SH-SY5Y (cell line): Measurements from ENCODE around the gene ICAM2.

Source experiments
- GATA2 ChIP-seq: IDR thresholded peaks from 2 replicates; pipeline ENCODE4 v1.6.1; 2011; ENCODE audit warnings: mild to moderate bottlenecking, low read depth, low read length
- GATA3 ChIP-seq: IDR thresholded peaks from 2 replicates; pipeline ENCODE4 v1.6.1; 2011; ENCODE audit warnings: low read depth, mild to moderate bottlenecking, low read length, moderate library complexity

DNA sequence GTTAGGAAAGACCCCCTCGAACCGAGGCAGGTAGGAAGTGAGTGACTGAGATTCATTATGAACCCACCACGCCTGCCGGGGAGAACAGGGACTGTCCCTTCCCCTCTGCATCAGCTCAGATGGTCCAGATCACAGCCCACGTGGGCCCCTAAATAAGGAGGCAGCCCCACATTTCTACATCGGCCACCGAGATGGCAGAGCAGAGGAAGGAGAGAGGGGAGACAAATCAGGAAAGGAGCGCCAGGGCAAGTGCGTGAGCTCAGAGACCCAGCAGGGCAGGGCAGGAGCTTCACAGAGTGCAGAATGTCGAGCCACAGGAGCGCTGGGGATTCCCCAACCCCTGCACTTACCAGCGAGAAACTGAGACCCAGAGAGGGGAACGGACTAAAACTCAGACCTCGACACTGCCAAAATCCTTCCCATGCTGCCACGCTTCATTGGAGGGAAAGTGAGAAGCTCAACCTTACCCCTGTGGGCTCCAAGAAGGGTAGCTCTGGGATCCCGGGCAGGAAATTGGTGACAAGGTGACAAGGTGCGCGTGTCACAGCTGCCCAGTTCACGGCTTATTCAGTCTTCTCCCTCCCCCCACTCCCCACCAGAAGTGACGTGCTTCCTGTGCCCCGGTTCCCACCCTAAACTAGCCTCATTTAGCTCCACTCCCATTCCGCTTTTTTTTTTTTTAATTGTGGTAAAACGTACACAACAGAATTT lies at the start of gene ICAM2:
- TF ChIP-seq GATA3, result no peak
- no peak for TF ChIP-seq GATA2
